H1 (cell line): Measurements from ENCODE around the gene TMEM108. TPM values are rescaled to one million over a fixed set of nuclear protein-coding genes. Genes with fewer than 3 reads are reported as not detected.

Experiments used
- MAX ChIP-seq: IDR thresholded peaks from 2 replicates; pipeline ENCODE4 v1.6.1; 2012; ENCODE audit warnings: inconsistent platforms
- NANOG ChIP-seq: IDR thresholded peaks from 2 replicates; pipeline ENCODE4 v1.6.1; 2011; ENCODE audit warnings: low read length, low read depth, mild to moderate bottlenecking, inconsistent platforms; ENCODE audit not compliant: insufficient read depth, poor library complexity, severe bottlenecking
- PHF8 ChIP-seq: fragments of 200-600 bp; sonication (generic); conservative IDR thresholded peaks from 2 replicates; pipeline ENCODE4 v1.7.1; 2012; ENCODE audit warnings: low read depth, mild to moderate bottlenecking, inconsistent platforms, low read length, moderate library complexity
- RNF2 ChIP-seq: fragments of 200-900, 300-1000 bp; sonication (generic); IDR thresholded peaks from 2 replicates; pipeline ENCODE4 v1.7.1; 2016; ENCODE audit warnings: borderline replicate concordance, low read depth, mild to moderate bottlenecking, antibody characterized with exemption, low read length; ENCODE audit not compliant: poor library complexity, severe bottlenecking; ENCODE audit errors: missing control alignments
- TCF12 ChIP-seq: IDR thresholded peaks from 2 replicates; pipeline ENCODE4 v1.6.1; 2011; ENCODE audit warnings: low read depth, mild to moderate bottlenecking, low read length
- USF2 ChIP-seq: IDR thresholded peaks from 2 replicates; pipeline ENCODE4 v1.6.1; 2011; ENCODE audit warnings: low read length, improper control_type of control experiment
- polyA plus RNA-seq, 7 experiments: library from polyadenylated mRNA; depleted of rRNA in 3 of 7; stranded (reverse) in 5 of 7; unstranded in 2 of 7; fragments of >200 nt in 5 of 7; fragments of 200-250 nt in 2 of 7; gene quantifications; 1 replicate in 5 of 7; 2 replicates in 1 of 7; 4 replicates in 1 of 7; pipeline versions ENCODE4 v1.2.1 to v1.2.3, GENCODE V29; 2011 to 2013; ENCODE audit warnings: missing spikeins in 2 of 7, mixed read lengths in 2 of 7
- total RNA-seq: library from RNA; stranded (reverse); fragmentation: NEBNext Ultra II Directional; extraction: Animal tissue kit (Norgen Biotek cat#: 25700); gene quantifications from 2 replicates; pipeline ENCODE4 v1.2.1, GENCODE V29; 2021

Gene TMEM108
- total and polyA plus RNA-seq, 2 of the 8 experiments (the other 6 are each of a cell fraction or from before 2014, with no cell fraction given) = 14.3 to 16.2 TPM

GRCh38 chr3:133445108-133445507 is 406.9 kb downstream of the TMEM108 start (continued):
- TF ChIP-seq RNF2 (no peak), MAX (no peak), USF2 (no peak), TCF12 (no peak), NANOG (no peak), PHF8 (no peak)
- TF ChIP-seq, all 59 proteins: peak for 0
